ENCODE results near the gene ASPM.
"Not testable (repeated sequence)": the region's sequence is repeated elsewhere in the genome, so short reads cannot be mapped to it uniquely, and the experiment has no call there.

The ASPM gene

DNA sequence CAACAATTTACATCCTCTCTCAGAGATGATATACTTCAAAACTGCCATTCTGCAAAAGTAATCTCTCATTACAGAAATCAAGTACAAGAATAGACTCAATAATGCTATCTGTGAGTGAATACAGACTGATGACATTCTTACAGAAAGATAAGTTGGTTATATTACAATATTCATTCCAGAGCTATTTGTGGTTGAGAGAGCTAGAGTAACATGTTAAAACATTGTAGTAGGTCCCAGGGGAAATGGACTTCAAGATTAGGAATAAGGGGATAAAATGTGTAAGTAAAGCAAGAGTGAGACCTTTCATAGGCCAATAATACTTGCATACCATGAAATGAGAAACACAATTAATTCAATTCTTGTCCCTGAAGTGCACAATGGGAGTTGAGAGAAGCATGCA is 80.9 kb downstream of the ASPM start:
- TF ChIP-seq, protein P1, sequence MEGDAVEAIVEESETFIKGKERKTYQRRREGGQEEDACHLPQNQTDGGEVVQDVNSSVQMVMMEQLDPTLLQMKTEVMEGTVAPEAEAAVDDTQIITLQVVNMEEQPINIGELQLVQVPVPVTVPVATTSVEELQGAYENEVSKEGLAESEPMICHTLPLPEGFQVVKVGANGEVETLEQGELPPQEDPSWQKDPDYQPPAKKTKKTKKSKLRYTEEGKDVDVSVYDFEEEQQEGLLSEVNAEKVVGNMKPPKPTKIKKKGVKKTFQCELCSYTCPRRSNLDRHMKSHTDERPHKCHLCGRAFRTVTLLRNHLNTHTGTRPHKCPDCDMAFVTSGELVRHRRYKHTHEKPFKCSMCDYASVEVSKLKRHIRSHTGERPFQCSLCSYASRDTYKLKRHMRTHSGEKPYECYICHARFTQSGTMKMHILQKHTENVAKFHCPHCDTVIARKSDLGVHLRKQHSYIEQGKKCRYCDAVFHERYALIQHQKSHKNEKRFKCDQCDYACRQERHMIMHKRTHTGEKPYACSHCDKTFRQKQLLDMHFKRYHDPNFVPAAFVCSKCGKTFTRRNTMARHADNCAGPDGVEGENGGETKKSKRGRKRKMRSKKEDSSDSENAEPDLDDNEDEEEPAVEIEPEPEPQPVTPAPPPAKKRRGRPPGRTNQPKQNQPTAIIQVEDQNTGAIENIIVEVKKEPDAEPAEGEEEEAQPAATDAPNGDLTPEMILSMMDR (IDR thresholded peaks at IDR 0.05; ENCODE audit: low read depth, low read length), result no peak
- no peak for DNase-seq (ENCODE audit: extremely low read depth, low read depth)

DNA sequence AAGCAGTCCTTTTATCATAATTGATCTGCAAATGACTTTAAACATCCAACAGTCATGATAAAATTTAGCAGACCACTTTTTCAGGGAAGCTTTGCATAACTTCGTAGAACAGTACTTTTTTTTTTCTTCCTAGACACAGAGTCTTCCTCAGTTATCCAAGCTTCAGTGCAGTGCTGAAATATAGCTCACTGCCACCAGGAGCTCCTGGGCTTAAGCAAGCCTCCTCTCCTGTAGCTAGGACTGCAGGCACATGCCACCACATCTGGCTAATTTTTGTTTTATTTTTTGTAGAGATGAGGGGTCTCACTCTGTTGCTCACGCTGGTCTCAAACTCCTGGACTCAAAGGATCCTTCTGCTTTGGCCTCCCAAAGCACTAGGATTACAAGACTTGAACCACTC is 83.3 kb downstream of the ASPM start:
- DNase-seq (ENCODE audit: extremely low read depth, low read depth), result no peak
- TF ChIP-seq, protein P1 (IDR thresholded peaks at IDR 0.05; ENCODE audit: low read depth, low read length), result no peak

DNA sequence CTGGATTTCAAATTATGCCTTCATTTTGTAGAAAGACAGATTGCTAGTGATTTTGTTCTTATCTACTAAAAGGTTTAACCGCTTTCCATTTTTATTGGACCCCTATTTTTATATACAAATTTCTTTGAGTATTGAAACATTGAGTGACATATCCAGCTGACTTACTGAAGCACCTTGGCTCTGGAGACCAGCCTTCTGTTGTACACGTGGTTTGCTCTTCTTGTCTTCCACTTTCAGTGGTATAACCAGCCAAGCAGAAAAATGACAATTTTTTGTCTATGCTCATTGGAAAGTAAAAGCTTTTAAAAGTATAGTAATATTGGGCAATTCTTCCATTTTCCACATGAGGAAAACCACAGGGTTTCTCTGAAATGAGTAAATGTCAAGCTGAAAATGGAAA is 83.8 kb downstream of the ASPM start:
- TF ChIP-seq, protein P1 (IDR thresholded peaks at IDR 0.05; ENCODE audit: low read depth, low read length), result no peak
- no peak for DNase-seq (ENCODE audit: extremely low read depth, low read depth)

DNA sequence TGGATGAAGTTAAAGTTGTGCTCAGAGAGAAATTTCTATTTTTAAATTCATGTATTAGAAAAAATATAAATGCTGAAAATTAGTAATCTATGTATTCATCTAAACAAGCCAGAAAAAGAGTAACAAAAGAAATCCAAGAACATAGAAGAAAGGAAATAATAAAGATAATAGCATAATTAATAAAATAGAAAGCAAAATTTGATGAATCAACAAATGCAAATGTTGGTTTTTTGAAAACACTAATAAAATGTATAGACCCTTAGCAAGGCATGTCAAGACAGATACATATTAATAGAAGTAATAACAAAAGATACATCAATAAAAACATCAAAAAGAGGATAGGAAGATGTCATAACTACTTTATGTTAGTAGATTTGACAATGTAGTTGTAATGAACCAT is 97.4 kb downstream of the ASPM start:
- TF ChIP-seq, protein P1 (IDR thresholded peaks at IDR 0.05; ENCODE audit: low read depth, low read length), result no peak
- DNase-seq (ENCODE audit: extremely low read depth, low read depth), result no peak

DNA sequence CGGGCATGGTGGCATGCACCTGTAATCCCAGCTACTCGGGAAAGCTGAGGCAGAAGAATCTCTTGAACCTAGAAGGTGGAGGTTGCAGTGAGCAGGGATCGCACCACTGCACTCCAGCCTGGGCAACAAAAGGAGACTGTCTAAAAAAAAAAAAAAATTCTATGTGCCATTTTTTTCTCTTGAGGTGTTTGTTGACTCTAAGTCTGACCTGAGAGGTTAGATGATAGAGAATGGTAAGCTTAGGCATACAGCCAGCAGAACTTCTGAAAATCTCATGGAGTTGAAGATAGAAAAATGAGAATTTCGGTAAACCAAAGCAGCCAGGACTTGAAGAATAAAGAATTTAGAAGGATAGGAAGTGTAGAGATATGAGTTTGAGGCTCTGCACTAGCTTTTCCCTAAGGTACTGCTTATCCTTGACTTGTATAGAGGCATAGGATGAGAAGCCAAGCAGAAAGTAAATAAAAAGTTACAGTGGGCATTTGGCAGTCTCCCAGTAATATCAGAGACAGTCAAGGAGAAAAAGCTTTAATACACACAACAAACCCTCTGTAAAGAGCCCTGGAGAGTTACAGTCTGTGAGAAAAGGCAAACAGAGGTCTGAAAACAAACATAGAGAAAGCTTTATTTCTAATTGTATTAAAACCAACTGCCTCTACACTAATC is 103.7 kb downstream of the ASPM start:
- TF ChIP-seq, protein P1 (IDR thresholded peaks at IDR 0.05; ENCODE audit: low read depth, low read length), result no peak
- no peak for DNase-seq (ENCODE audit: extremely low read depth, low read depth)

DNA sequence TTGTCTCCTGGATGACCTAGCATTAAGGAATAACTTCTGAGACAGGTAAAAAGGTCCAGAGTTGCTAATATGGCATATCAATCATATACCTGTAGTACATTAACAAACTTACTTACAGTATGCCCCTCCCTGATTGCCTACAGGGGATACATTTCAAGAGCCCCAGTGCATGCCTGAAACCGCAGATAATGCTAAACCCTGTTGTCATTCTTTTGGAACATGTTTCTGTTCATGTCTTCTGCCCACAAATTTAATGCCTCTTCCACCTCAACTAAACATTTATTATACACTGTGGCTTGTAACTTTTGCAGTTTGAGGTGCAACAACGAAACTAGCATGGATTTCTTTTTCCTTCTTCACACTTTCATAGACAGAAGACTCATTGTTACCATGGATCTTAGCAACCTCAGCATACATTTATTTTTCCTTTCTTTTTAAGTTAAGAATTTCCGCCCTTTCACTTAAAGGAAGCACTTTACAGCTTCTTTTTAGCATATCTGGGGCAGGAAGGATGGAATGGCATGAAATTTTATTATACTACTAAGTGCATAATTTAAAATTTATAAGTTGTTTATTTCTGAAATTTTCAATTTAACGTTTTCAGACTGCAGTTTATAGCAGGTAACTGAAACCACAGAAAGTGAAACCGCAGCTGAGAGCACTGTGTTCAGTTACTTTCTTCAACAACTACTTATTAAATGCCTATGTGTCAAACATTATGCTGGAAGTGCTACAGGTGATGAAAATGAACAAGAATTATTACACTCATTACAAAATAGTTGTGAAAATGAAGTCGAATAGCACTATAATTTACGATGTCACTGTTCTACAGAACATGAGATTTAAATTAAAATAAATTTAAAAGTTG is 104.7 kb downstream of the ASPM start:
- no peak for DNase-seq (ENCODE audit: extremely low read depth, low read depth)
- TF ChIP-seq, protein P1 (IDR thresholded peaks at IDR 0.05; ENCODE audit: low read depth, low read length), result no peak

DNA sequence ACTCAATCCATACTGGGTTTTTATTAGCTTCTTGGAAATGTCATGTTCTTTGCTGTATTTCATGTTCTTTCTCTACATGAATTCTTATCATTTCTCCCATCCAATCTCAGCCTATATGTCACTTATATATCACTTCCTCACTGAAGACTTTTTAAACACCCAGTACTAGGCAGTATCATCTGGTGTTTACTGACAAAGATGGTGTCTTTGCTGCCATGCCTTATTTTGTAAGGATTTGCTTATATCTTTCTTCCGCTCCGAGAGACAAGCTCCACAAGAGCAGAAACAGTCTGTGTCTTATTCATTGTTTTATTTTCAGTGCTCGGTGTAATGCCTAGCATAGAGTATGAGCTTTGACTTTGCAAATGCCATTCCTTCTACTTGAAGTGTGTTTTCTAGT is 109.6 kb downstream of the ASPM start:
- TF ChIP-seq, protein P1 (IDR thresholded peaks at IDR 0.05; ENCODE audit: low read depth, low read length), result no peak
- DNase-seq (ENCODE audit: extremely low read depth, low read depth), result no peak

DNA sequence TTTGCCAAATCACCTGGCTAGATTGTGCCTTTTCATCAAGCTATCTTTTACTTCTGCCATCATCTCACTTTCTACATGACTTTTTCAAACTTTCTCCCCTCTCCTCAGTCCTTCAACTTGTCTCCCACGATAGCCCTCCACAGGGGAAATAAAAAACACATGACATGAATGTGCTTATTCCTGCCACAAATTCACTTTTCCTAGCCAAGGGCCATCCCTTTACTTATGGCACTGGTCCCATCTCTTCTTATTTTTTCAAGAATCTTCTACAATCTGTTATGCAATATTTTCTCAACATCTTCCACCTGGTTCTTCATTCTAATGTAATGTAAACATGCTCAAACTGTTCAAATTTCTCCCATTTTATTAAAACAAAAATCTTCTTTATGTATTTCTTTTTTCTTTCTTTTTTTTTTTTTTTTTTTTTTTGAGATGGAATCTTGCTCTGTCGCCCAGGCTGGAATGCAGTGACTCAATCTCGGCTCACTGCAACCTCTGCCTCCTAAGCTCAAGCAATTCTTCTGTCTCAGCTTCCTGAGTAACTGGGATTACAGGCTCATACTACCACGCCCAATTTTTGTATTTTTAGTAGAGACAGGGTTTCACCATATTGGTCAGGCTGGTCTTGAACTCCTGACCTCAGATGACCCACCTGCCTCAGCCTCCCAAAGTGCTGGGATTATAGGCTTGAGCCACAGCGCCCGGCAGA is 111.7 kb downstream of the ASPM start:
- DNase-seq (ENCODE audit: extremely low read depth, low read depth), result not testable (repeated sequence)
